Upper lobe of right lung (tissue), 1 donor: ENCODE data around the gene PTPRCAP. TPM values are rescaled to one million over a fixed set of nuclear protein-coding genes. Genes with fewer than 3 reads are reported as not detected.
A peak's percentile ranks its signal among the peaks of the same experiment; 100 is the strongest.

Source experiments
- ATAC-seq: fragments of 200-7000 bp; cut with Tn5 transposase; one replicate; pipeline ENCODE4 v1.9.1; 2020; ENCODE audit warnings: mild to moderate bottlenecking, moderate library complexity
- DNase-seq: peaks from one replicate; pipeline ENCODE4 v3.0.0-alpha.2; 2020
- H3K27ac ChIP-seq: fragments of 200-600 bp; one replicate; pipeline ENCODE4 v1.8.0; 2022
- H3K27me3 ChIP-seq: fragments of 200-600 bp; one replicate; pipeline ENCODE4 v1.8.0; 2022; ENCODE audit warnings: mild to moderate bottlenecking
- H3K36me3 ChIP-seq: fragments of 200-600 bp; one replicate; pipeline ENCODE4 v1.8.0; 2022
- H3K4me1 ChIP-seq: fragments of 200-600 bp; one replicate; pipeline ENCODE4 v1.8.0; 2022
- H3K4me3 ChIP-seq: fragments of 200-600 bp; one replicate; pipeline ENCODE4 v1.8.0; 2022; ENCODE audit warnings: mild to moderate bottlenecking
- H3K9me3 ChIP-seq: fragments of 200-600 bp; one replicate; pipeline ENCODE4 v1.8.0; 2022
- intact Hi-C: fragments of 100-400 bp; cut with DNase I; formaldehyde crosslinking; loops from one replicate; pipeline ENCODE4 v1.11.0; 2022
- total RNA-seq: library from RNA; stranded (reverse); fragmentation: NEBNext Ultra II Directional; extraction: Animal tissue kit (Norgen Biotek cat#: 25700); gene quantifications from one replicate; pipeline ENCODE4 v1.2.1, GENCODE V29; 2021
- TF ChIP-seq, protein P1 (sequence below): fragments of 200-600 bp; IDR thresholded peaks from one replicate; pipeline ENCODE4 v1.8.0; 2022; ENCODE audit warnings: antibody characterized with exemption
- donor health status: DM: no; HTN: yes; CAD: no; lungs with severe emphysema.

Gene PTPRCAP
- total RNA-seq, 1 donor from 2014 or later = 17.7 TPM

DNA sequence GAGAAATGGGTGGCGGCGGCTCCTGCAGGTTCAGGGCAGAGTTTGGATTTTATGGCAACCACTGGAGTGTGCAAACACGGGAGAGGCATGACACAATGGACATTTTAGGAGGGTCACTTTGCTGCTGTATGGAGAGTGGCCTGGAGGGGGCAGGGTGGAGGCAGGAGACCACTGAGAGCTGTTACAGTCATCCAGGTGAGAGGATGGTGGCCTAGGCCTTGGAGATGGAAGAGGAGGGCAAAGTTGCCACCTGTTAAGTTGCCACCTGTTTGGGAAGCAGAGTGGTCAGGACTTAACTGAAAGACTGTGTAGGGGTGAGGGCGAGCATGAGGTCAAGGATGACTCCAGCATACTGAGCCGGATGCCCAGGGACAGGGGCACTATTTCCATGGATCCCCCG lies 48.0 kb downstream of the PTPRCAP start:
- H3K4me3 ChIP-seq = no peak overlapping the region
- no peak overlapping the region for H3K27ac ChIP-seq
- no peaks in the 10 kb centered on the region for H3K36me3 ChIP-seq
- no peaks in the 10 kb centered on the region for H3K27me3 ChIP-seq
- peaks cover 18% of the 10 kb centered on the region for H3K4me1 ChIP-seq
- ATAC-seq (peak; percentile 34), DNase-seq (no peak)
- intact Hi-C loops = loop anchor here (5.0 kb wide), 1 partner anchor 37 kb away; the partner anchor contains the start of gene POLD4
- TF ChIP-seq, protein P1, sequence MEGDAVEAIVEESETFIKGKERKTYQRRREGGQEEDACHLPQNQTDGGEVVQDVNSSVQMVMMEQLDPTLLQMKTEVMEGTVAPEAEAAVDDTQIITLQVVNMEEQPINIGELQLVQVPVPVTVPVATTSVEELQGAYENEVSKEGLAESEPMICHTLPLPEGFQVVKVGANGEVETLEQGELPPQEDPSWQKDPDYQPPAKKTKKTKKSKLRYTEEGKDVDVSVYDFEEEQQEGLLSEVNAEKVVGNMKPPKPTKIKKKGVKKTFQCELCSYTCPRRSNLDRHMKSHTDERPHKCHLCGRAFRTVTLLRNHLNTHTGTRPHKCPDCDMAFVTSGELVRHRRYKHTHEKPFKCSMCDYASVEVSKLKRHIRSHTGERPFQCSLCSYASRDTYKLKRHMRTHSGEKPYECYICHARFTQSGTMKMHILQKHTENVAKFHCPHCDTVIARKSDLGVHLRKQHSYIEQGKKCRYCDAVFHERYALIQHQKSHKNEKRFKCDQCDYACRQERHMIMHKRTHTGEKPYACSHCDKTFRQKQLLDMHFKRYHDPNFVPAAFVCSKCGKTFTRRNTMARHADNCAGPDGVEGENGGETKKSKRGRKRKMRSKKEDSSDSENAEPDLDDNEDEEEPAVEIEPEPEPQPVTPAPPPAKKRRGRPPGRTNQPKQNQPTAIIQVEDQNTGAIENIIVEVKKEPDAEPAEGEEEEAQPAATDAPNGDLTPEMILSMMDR = peak; percentile 47
- H3K9me3 ChIP-seq = no peaks in the 10 kb centered on the region

GRCh38 chr11:67387518-67387917 lies 50.0 kb downstream of the PTPRCAP start:
- H3K27ac ChIP-seq = no peak overlapping the region
- H3K4me3 ChIP-seq = no peak overlapping the region
- H3K27me3 ChIP-seq = no peaks in the 10 kb centered on the region
- peaks cover 14% of the 10 kb centered on the region for H3K4me1 ChIP-seq
- DNase-seq (no peak), ATAC-seq (no peak)
- intact Hi-C loops = loop anchor here (5.0 kb wide), 1 partner anchor 35 kb away; the partner anchor contains the start of gene POLD4
- TF ChIP-seq, protein P1 = no peak
- no peaks in the 10 kb centered on the region for H3K36me3 ChIP-seq
- H3K9me3 ChIP-seq = no peaks in the 10 kb centered on the region

- TF ChIP-seq, protein P1 = no peak
- ATAC-seq (no peak), DNase-seq (no peak)
- peaks cover 15% of the 10 kb centered on the region for H3K4me1 ChIP-seq
- no peaks in the 10 kb centered on the region for H3K9me3 ChIP-seq
- no peak overlapping the region for H3K4me3 ChIP-seq
- H3K36me3 ChIP-seq = no peaks in the 10 kb centered on the region
- H3K27ac ChIP-seq = no peak overlapping the region
- intact Hi-C loops = loop anchor here (5.0 kb wide), 1 partner anchor 35 kb away; the partner anchor contains the start of gene POLD4
- H3K27me3 ChIP-seq = no peaks in the 10 kb centered on the region
Observed at GRCh38 chr11:67387069-67387468, 50.4 kb downstream of the PTPRCAP start.

Other genes with a start within 250 kb of the PTPRCAP start
- gene GRK2, start 171.2 kb downstream of the PTPRCAP start, total RNA-seq = 98.4 TPM
- 59.4 TPM for gene ANKRD13D, start 148.4 kb downstream of the PTPRCAP start, total RNA-seq
- 36.4 TPM for gene SSH3, start 134.2 kb downstream of the PTPRCAP start, total RNA-seq
- 69.3 TPM for gene POLD4, start 84.1 kb downstream of the PTPRCAP start, total RNA-seq
- gene CLCF1, start 64.1 kb downstream of the PTPRCAP start, total RNA-seq = 4.0 TPM
- 20.7 TPM for gene RAD9A, start 45.7 kb downstream of the PTPRCAP start, total RNA-seq
- gene PPP1CA, start 35.8 kb downstream of the PTPRCAP start, total RNA-seq = 134 TPM
- 26.8 TPM for gene TBC1D10C, start 33.6 kb downstream of the PTPRCAP start, total RNA-seq
- 2.7 TPM for gene CARNS1, start 22.0 kb downstream of the PTPRCAP start, total RNA-seq
- 40.0 TPM for gene RPS6KB2, start 9.2 kb downstream of the PTPRCAP start, total RNA-seq
- gene CORO1B, start 5.8 kb upstream of the PTPRCAP start, total RNA-seq = 132 TPM
- gene GPR152, start 15.0 kb upstream of the PTPRCAP start, total RNA-seq = not detected
- 3.2 TPM for gene CABP4, start 17.7 kb upstream of the PTPRCAP start, total RNA-seq
- 46.9 TPM for gene TMEM134, start 31.6 kb upstream of the PTPRCAP start, total RNA-seq
- 87.0 TPM for gene AIP, start 45.3 kb upstream of the PTPRCAP start, total RNA-seq
- 38.2 TPM for gene PITPNM1, start 67.7 kb upstream of the PTPRCAP start, total RNA-seq
- gene CDK2AP2, start 70.5 kb upstream of the PTPRCAP start, total RNA-seq = 84.2 TPM
- gene CABP2, start 85.8 kb upstream of the PTPRCAP start, total RNA-seq = not detected
- 751 TPM for gene GSTP1, start 146.1 kb upstream of the PTPRCAP start, total RNA-seq
- 141 TPM for gene NDUFV1, start 169.3 kb upstream of the PTPRCAP start, total RNA-seq
- gene NUDT8, start 192.3 kb upstream of the PTPRCAP start, total RNA-seq = 12.2 TPM
- gene TBX10, start 202.1 kb upstream of the PTPRCAP start, total RNA-seq = not detected
- 0.32 TPM for gene ACY3, start 213.0 kb upstream of the PTPRCAP start, total RNA-seq
- 1.3 TPM for gene ALDH3B2, start 236.9 kb upstream of the PTPRCAP start, total RNA-seq